Activated T-cell treated with anti-CD3 and anti-CD28 coated beads, Interleukin-2, amount 50 U/mL, for 1 hour (primary cell): ENCODE measurements around the gene DSCAML1.
"Not testable (repeated sequence)": the region's sequence is repeated elsewhere in the genome, so short reads cannot be mapped to it uniquely, and the experiment has no call there.

Source experiments
- DNase-seq: peaks from one replicate; pipeline ENCODE4 v3.0.0-alpha.2; 2020

Gene DSCAML1

GRCh38 chr11:117793583-117793982 is 3.4 kb downstream of the DSCAML1 start:
- DNase-seq: no peak

DNA sequence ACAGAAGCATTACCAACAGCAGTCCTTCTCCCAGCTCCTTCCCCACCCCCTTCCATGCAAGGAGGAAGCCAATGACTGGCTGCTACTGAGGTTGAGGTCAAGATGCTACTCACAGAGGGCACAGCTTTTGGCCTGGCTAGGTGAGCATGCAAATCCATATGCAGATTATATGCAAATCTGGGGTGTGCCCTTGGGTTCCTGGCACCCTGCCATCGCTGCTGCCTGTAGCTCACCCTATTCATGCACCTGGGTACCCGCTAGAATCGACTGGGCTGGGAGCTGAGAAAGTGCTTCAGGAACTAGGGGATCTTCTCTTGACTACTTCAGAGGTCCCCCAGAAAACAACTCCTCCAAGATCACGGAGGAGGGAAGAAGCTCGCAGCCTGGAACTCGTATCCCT is 4.0 kb downstream of the DSCAML1 start:
- no peak for DNase-seq

- no peak for DNase-seq
Measured at GRCh38 chr11:117792241-117792640, 4.8 kb downstream of the DSCAML1 start.

- no peak for DNase-seq
Measured at GRCh38 chr11:117790279-117790678, 6.7 kb downstream of the DSCAML1 start.

GRCh38 chr11:117789241-117789640 is 7.8 kb downstream of the DSCAML1 start:
- DNase-seq: no peak

- DNase-seq: no peak
Measured at GRCh38 chr11:117786135-117786870, 10.7 kb downstream of the DSCAML1 start.

- no peak for DNase-seq
Measured at GRCh38 chr11:117782101-117782500, 14.9 kb downstream of the DSCAML1 start.

GRCh38 chr11:117781627-117782026 is 15.4 kb downstream of the DSCAML1 start:
- DNase-seq: no peak

DNA sequence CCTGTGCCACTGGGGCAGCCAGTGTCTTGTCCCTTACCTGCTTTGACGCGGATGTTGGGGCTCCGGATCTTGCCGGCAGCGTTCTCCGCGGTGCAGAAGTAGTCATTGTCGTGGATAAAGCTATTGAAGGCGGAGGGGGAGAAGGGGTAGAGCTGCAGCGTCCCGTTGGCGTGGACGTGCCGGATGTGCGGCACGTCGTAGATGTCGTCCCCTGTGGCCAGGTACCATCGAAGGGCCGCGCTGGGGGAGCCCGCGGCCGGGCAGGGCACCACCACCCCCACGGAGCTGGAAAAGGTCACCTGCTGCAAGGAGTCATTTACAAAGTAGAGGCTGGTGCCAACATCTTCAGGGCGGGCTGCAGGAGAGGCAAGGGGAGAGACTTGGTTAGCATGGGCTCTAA is 16.6 kb downstream of the DSCAML1 start:
- DNase-seq: no peak

GRCh38 chr11:117774553-117774952 is 22.5 kb downstream of the DSCAML1 start:
- DNase-seq: no peak

DNA sequence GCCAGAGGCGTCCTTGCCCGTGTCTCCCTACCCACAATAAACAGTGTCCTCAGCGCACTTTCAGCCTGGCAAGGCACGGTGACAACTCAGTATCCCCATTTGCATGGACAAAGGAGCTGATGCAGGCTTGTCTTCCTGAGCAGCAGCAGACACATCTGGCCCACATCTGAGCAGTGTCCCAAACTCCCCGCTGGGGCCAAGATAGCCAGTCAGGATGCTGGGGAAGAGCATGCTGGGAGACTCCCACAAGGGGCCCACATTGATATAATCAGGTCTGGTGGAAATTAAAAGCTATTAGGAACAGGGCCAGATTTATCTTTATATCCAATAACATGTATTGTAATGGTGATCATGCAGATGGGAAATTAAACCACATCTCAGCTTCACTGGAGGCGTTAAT is 24.7 kb downstream of the DSCAML1 start:
- no peak for DNase-seq

GRCh38 chr11:117771841-117772240 is 25.2 kb downstream of the DSCAML1 start:
- no peak for DNase-seq

DNA sequence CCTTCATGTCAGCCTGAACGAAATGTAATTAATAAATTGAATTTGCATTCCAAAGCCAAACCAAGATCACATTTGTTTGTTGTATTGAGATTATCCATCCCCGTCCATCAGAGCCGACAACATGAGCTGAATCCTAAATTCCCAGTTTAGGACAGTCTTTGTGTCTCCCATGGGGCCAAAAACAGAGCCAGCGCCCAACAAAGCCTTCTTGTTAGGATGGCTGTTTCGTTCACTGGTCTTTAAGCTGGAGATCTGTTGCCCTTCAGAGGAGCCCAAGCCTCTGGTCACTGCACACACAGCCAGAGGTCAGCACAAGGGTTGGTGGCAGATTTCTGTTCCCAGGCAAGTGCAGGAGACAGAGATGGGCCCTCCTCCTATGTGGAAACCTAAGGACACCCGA is 25.8 kb downstream of the DSCAML1 start:
- no peak for DNase-seq

GRCh38 chr11:117770061-117770460 is 27.0 kb downstream of the DSCAML1 start:
- no peak for DNase-seq

DNA sequence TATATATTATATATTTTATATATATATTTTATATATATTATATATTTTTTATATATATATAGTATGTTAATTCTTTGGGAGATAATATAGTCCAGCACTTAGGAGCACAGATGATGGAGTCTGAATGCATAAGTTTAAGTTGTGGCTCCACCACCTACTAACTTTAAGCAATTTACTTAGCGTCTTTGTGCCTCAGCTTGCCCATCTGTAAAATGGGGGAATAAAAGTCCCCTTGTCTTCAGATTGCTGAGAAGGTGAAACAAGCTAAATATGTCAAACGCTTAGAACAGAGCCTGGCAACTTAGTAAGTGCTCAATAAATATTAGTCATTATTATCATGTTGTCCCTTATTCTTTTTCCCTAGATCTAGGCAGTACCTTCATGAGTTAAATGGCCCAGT is 27.5 kb downstream of the DSCAML1 start:
- no peak for DNase-seq

DNA sequence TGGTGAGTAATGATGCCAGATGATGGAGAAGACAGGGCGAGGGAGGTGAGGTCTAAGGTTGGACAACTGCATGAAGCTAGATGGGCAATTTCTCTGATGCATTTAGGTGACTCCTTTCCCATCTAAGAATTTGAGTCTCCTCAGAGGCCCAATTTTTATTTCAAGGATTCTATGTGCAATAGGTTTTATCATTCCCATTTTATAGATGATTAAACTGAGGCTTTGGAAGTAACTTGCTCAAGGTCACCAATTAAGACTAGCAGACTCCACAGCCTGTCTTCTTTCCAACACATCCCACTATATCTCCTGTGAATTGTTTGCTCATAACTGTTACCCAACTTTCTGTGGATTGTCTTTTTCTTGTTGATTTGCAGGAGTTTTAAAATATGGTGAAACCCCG is 28.5 kb downstream of the DSCAML1 start:
- DNase-seq: no peak

- DNase-seq: no peak
Measured at GRCh38 chr11:117767071-117767470, 29.9 kb downstream of the DSCAML1 start.

- DNase-seq: no peak
Measured at GRCh38 chr11:117766576-117766975, 30.4 kb downstream of the DSCAML1 start.

DNA sequence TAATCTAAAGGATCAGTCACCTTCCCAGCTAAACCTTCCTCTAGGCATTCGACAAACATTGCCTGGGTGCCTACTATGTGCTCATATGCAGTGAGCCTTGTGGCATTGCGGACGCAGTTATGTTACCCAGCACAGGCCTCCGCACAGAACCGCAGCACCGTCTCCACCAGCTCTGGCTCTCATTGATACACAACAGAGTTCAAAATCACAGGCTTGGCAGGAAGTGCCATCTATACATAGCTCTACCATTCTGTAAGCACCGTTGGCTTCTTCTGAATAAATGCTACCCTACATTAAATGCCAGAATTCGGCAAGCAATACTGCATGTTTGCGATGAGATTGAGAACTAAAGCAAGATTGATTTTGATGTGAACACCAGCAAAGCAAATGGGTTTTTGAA is 31.0 kb downstream of the DSCAML1 start:
- DNase-seq: no peak

- DNase-seq: no peak
Measured at GRCh38 chr11:117765068-117765467, 31.9 kb downstream of the DSCAML1 start.

DNA sequence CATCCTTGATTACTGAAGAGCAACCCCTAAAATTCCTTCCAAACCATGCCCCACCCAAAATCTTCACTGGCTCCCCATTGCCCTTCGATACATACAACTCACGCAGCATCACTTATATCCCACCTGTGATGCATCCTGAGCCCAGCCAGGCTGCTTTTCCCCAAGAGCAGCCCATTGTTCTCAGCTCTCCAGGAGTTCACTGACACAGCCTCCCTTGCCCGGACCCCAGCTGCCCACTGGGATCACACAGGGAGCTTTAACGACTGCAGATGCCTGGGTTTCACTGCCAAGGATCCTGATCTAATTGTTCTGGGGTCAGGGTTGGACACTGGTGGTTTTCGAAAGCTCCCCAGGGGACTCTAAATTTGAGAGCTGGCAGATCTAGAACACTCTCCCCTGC is 33.6 kb downstream of the DSCAML1 start:
- not testable (repeated sequence) for DNase-seq

- no peak for DNase-seq
Measured at GRCh38 chr11:117761993-117762392, 35.0 kb downstream of the DSCAML1 start.

- no peak for DNase-seq
Measured at GRCh38 chr11:117759305-117759704, 37.7 kb downstream of the DSCAML1 start.

DNA sequence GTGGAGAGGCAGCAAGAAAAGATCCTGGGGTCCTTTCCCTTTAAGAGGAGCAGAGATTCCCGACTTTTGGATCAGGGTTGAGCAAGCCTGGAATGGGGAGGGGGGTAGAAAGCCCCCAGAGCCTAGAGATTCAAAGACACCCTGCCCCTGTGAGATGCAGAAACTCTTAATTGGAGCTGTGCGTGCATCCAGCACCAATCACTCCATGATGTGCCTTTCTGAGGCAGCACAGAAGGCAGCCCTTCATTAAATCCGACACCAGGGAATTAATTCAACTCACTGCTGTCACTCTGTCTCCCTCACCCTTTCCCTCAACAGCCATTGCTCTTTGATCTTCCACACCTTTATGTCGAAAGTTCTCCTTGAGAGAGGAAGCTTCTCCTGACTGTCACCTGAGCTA is 43.0 kb downstream of the DSCAML1 start:
- no peak for DNase-seq

DNA sequence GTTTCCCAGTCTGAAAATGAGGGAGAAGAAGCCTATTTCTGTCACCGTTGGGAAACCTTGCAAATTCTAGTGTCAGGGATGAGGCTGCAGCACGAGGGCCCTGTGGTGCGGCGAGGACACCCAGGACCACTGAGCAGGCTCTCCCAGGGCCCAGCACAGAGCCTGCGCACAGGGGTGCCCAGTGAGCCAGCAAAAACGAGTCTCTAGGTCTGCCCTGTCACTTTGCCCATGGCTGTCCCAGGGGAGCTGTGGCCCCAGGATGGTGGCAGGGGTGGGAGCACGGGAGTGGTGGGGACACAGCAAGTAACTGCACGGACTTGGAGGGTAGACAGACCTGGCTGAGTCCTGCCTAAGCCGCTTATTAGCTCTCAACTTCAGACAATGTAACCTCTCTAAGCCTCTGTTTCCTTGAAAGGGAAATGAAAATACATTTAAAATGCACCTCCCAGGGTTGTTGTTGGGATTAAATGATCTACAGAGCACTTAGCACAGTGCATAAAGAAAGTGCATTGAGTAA is 44.2 kb downstream of the DSCAML1 start:
- no peak for DNase-seq
